HG02885 (cell line): ENCODE data around the gene FAXC.
A peak's percentile ranks its signal among the peaks of the same experiment; 100 is the strongest.
"Not testable (repeated sequence)": the region's sequence is repeated elsewhere in the genome, so short reads cannot be mapped to it uniquely, and the experiment has no call there.

Experiments used
- ATAC-seq: cut with Tn5 transposase; IDR thresholded peaks from one replicate; pipeline ENCODE4 v1.9.1; 2021; ENCODE audit warnings: mild to moderate bottlenecking; ENCODE audit not compliant: unreplicated experiment, poor library complexity

The FAXC gene

GRCh38 chr6:99344289-99344688 is 5.2 kb downstream of the FAXC start:
- peak; percentile 44 for ATAC-seq

GRCh38 chr6:99341862-99342455 is 7.5 kb downstream of the FAXC start:
- peak; percentile 61 for ATAC-seq

- no peak for ATAC-seq
Measured at GRCh38 chr6:99338188-99338587, 11.3 kb downstream of the FAXC start.

GRCh38 chr6:99335298-99335697 is 14.2 kb downstream of the FAXC start:
- not testable (repeated sequence) for ATAC-seq

- ATAC-seq = peak; percentile 36
Measured at GRCh38 chr6:99334526-99335127, 14.8 kb downstream of the FAXC start.

GRCh38 chr6:99333068-99333467 is 16.4 kb downstream of the FAXC start:
- peak; percentile 93 for ATAC-seq

GRCh38 chr6:99331531-99331930 is 17.9 kb downstream of the FAXC start:
- ATAC-seq = no peak

GRCh38 chr6:99330159-99330558 is 19.3 kb downstream of the FAXC start:
- peak; percentile 71 for ATAC-seq

GRCh38 chr6:99324996-99325395 is 24.5 kb downstream of the FAXC start:
- no peak for ATAC-seq

- ATAC-seq = no peak
Measured at GRCh38 chr6:99318566-99318965, 30.9 kb downstream of the FAXC start.

GRCh38 chr6:99312354-99312753 is 37.1 kb downstream of the FAXC start:
- ATAC-seq = no peak

- ATAC-seq = no peak
Measured at GRCh38 chr6:99310553-99310952, 38.9 kb downstream of the FAXC start.

GRCh38 chr6:99309557-99309956 is 39.9 kb downstream of the FAXC start:
- ATAC-seq = no peak

- ATAC-seq = no peak
Measured at GRCh38 chr6:99308788-99309187, 40.7 kb downstream of the FAXC start.

GRCh38 chr6:99307295-99307907 is 42.1 kb downstream of the FAXC start:
- no peak for ATAC-seq

GRCh38 chr6:99306341-99306740 is 43.1 kb downstream of the FAXC start:
- ATAC-seq = no peak

GRCh38 chr6:99305021-99305554 is 44.4 kb downstream of the FAXC start:
- ATAC-seq = peak; percentile 65

- no peak for ATAC-seq
Measured at GRCh38 chr6:99297415-99297814, 52.1 kb downstream of the FAXC start.

GRCh38 chr6:99297006-99297405 is 52.5 kb downstream of the FAXC start:
- ATAC-seq = no peak

GRCh38 chr6:99296261-99296660 is 53.2 kb downstream of the FAXC start:
- ATAC-seq = no peak

GRCh38 chr6:99295276-99295675 is 54.2 kb downstream of the FAXC start:
- ATAC-seq = no peak

- no peak for ATAC-seq
Measured at GRCh38 chr6:99294786-99295185, 54.7 kb downstream of the FAXC start.
